ENCODE measurements around the gene AMMECR1. TPM values are rescaled to one million over a fixed set of nuclear protein-coding genes. Genes with fewer than 3 reads are reported as not detected.

AMMECR1 gene
- polyA plus RNA-seq, 1 donor from 2014 or later: 3.7 TPM

GRCh38 chrX:110188701-110189558 lies 129.0 kb downstream of the AMMECR1 start:
- Histone ChIP-seq H3K79me2 (replicated peaks; ENCODE audit: insufficient read depth, low read length) (no peaks in the 10 kb centered on the region), H2AFZ (ENCODE audit: low read depth, low read length) (no peak overlapping the region), H3K36me3 (ENCODE audit: insufficient read depth, low read length) (no peaks in the 10 kb centered on the region), H4K20me1 (ENCODE audit: insufficient read depth) (no peaks in the 10 kb centered on the region), H3K27me3 (ENCODE audit: insufficient read depth, low read depth, low read length) (no peaks in the 10 kb centered on the region), H3K9me2 (ENCODE audit: insufficient read depth, low read length) (no peaks in the 10 kb centered on the region), H3K9me3 (ENCODE audit: low read length) (no peaks in the 10 kb centered on the region), H3K4me3 (ENCODE audit: low read length) (no peak overlapping the region), H3K4me2 (ENCODE audit: low read length) (no peak overlapping the region), H3K9ac (ENCODE audit: low read length) (no peak overlapping the region), H3K27ac (ENCODE audit: low read length) (no peak overlapping the region), H3F3A (ENCODE audit: insufficient read depth, low read length, poor library complexity, severe bottlenecking) (no peaks in the 10 kb centered on the region)
- TF ChIP-seq SMC3 (conservative IDR thresholded peaks at IDR 0.05; ENCODE audit: poor library complexity): no peak
- no peak for TF ChIP-seq EP300 (conservative IDR thresholded peaks at IDR 0.05; ENCODE audit: poor library complexity, severe bottlenecking)

- TF ChIP-seq POLR2AphosphoS5 (IDR thresholded peaks at IDR 0.05): no peak
- no peak for TF ChIP-seq REST (IDR thresholded peaks at IDR 0.05; ENCODE audit: borderline replicate concordance)
- no peak for TF ChIP-seq TAF1 (IDR thresholded peaks at IDR 0.05; ENCODE audit: low read depth)
- TF ChIP-seq EP300 (conservative IDR thresholded peaks at IDR 0.05; ENCODE audit: poor library complexity, severe bottlenecking): no peak
- no peak for TF ChIP-seq EZH2 (IDR thresholded peaks at IDR 0.05; ENCODE audit: borderline replicate concordance, insufficient read depth, low read length, poor library complexity, severe bottlenecking)
- no peak for TF ChIP-seq SMC3 (conservative IDR thresholded peaks at IDR 0.05; ENCODE audit: poor library complexity)
- H3K27me3 ChIP-seq (ENCODE audit: insufficient read depth, low read depth, low read length): no peaks in the 10 kb centered on the region
Observed at GRCh38 chrX:110183314-110183713, 134.6 kb downstream of the AMMECR1 start.

DNA sequence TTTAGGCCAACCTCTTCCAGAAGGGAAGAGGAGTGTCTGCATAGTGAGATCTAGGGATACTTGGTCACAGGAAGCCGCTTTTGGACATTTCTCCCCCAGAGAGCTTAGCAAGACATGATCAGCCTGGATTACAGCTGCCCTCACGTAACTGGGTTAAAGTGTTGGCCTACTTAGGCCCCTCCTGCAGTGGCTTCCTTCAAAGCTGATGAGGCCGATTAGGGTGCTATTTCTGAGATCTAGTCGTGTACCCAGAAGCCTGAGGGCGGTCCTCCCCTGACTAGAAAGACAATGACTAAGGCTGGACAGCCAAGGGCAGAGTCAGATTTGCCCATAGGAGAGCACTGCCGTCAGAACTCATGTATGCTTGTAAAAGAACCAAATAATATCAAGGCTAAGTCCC lies 135.0 kb downstream of the AMMECR1 start:
- no peaks in the 10 kb centered on the region for H4K20me1 ChIP-seq (ENCODE audit: insufficient read depth)
- H3K4me3 ChIP-seq (ENCODE audit: low read length): no peak overlapping the region
- H3F3A ChIP-seq (ENCODE audit: insufficient read depth, low read length, poor library complexity, severe bottlenecking): no peaks in the 10 kb centered on the region
- no peak overlapping the region for H3K9ac ChIP-seq (ENCODE audit: low read length)
- H3K27ac ChIP-seq (ENCODE audit: low read length): no peak overlapping the region
- H3K27me3 ChIP-seq (ENCODE audit: insufficient read depth, low read depth, low read length): no peaks in the 10 kb centered on the region
- no peaks in the 10 kb centered on the region for H3K9me2 ChIP-seq (ENCODE audit: insufficient read depth, low read length)
- no peaks in the 10 kb centered on the region for H3K9me3 ChIP-seq (ENCODE audit: low read length)
- H3K79me2 ChIP-seq (replicated peaks; ENCODE audit: insufficient read depth, low read length): no peaks in the 10 kb centered on the region
- no peak for TF ChIP-seq RAD21 (conservative IDR thresholded peaks at IDR 0.05)
- TF ChIP-seq EP300 (conservative IDR thresholded peaks at IDR 0.05; ENCODE audit: poor library complexity, severe bottlenecking): no peak
- TF ChIP-seq TAF1 (IDR thresholded peaks at IDR 0.05; ENCODE audit: low read depth): no peak
- TF ChIP-seq MXI1 (conservative IDR thresholded peaks at IDR 0.05; ENCODE audit: poor library complexity, severe bottlenecking): no peak
- TF ChIP-seq, protein P1, sequence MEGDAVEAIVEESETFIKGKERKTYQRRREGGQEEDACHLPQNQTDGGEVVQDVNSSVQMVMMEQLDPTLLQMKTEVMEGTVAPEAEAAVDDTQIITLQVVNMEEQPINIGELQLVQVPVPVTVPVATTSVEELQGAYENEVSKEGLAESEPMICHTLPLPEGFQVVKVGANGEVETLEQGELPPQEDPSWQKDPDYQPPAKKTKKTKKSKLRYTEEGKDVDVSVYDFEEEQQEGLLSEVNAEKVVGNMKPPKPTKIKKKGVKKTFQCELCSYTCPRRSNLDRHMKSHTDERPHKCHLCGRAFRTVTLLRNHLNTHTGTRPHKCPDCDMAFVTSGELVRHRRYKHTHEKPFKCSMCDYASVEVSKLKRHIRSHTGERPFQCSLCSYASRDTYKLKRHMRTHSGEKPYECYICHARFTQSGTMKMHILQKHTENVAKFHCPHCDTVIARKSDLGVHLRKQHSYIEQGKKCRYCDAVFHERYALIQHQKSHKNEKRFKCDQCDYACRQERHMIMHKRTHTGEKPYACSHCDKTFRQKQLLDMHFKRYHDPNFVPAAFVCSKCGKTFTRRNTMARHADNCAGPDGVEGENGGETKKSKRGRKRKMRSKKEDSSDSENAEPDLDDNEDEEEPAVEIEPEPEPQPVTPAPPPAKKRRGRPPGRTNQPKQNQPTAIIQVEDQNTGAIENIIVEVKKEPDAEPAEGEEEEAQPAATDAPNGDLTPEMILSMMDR (IDR thresholded peaks at IDR 0.05; ENCODE audit: poor library complexity, severe bottlenecking): no peak
- no peaks in the 10 kb centered on the region for H3K36me3 ChIP-seq (ENCODE audit: insufficient read depth, low read length)
- H3K4me2 ChIP-seq (ENCODE audit: low read length): no peak overlapping the region
- H2AFZ ChIP-seq (ENCODE audit: low read depth, low read length): no peak overlapping the region

More at GRCh38 chrX:110183314-110183713, 134.6 kb downstream of the AMMECR1 start:
- Histone ChIP-seq H3F3A (ENCODE audit: insufficient read depth, low read length, poor library complexity, severe bottlenecking) (no peaks in the 10 kb centered on the region), H3K36me3 (ENCODE audit: insufficient read depth, low read length) (no peaks in the 10 kb centered on the region), H3K4me2 (ENCODE audit: low read length) (no peak overlapping the region), H3K9me2 (ENCODE audit: insufficient read depth, low read length) (no peaks in the 10 kb centered on the region), H2AFZ (ENCODE audit: low read depth, low read length) (no peak overlapping the region), H3K4me3 (ENCODE audit: low read length) (no peak overlapping the region), H4K20me1 (ENCODE audit: insufficient read depth) (no peaks in the 10 kb centered on the region), H3K79me2 (replicated peaks; ENCODE audit: insufficient read depth, low read length) (no peaks in the 10 kb centered on the region), H3K9ac (ENCODE audit: low read length) (no peak overlapping the region), H3K27ac (ENCODE audit: low read length) (no peak overlapping the region), H3K9me3 (ENCODE audit: low read length) (no peaks in the 10 kb centered on the region)

Measured in neural cell (in vitro differentiated cells).